Endothelial cell of umbilical vein (primary cell): ENCODE measurements around the gene EPC2. TPM values are rescaled to one million over a fixed set of nuclear protein-coding genes. Genes with fewer than 3 reads are reported as not detected.

ENCODE experiments used
- BruUV-seq: library from RNA; stranded (reverse); fragments of 400-500 nt; replicated peaks from 2 replicates; lab custom pipeline; 2021; lab: Mats Ljungman, UMichigan
- CTCF ChIA-PET: fragments of 300-600, 350-600 bp; sonication (Branson Sonifier 250); formaldehyde crosslinking; loops from one replicate; lab custom pipeline; 2021; ENCODE audit warnings: antibody characterized with exemption, inconsistent platforms; lab: Charles Lee
- POLR2A ChIA-PET: fragments of 300-600, 350-600 bp; sonication (Branson Sonifier 250); formaldehyde crosslinking; loops from one replicate; lab custom pipeline; 2021; ENCODE audit warnings: antibody characterized with exemption, inconsistent platforms; lab: Charles Lee
- DNase-seq: peaks from one replicate; pipeline ENCODE4 v3.0.0-alpha.2; 2011; ENCODE audit warnings: low read depth, low spot score
- FAIRE-seq: peaks from 2 replicates; lab custom pipeline; 2011; peaks lifted over from hg19 to GRCh38; lab: Jason Lieb, UNC
- H2AFZ ChIP-seq: 2 replicates; pipeline ENCODE4 v1.6.0; 2012; ENCODE audit warnings: low read depth, low read length, control low read depth, inconsistent platforms
- H3K27ac ChIP-seq: 2 replicates; pipeline ENCODE4 v1.5.1; 2011; ENCODE audit warnings: low read depth, mild to moderate bottlenecking, control low read depth, low read length, moderate library complexity; ENCODE audit not compliant: insufficient read depth
- H3K27me3 ChIP-seq, 2 experiments: 2 replicates each; pipeline versions ENCODE4 v1.6.0 to v1.6.1; 2011; ENCODE audit warnings: low read length in 2 of 2, mixed read lengths in 1 of 2; ENCODE audit not compliant: control insufficient read depth in 2 of 2, insufficient read depth in 2 of 2
- H3K36me3 ChIP-seq, 2 experiments: 2 replicates in 1 of 2; 3 replicates in 1 of 2; pipeline ENCODE4 v1.5.1; 2011; ENCODE audit warnings: low read length in 2 of 2, mild to moderate bottlenecking in 1 of 2, moderate library complexity in 1 of 2; ENCODE audit not compliant: control insufficient read depth in 2 of 2, insufficient read depth in 2 of 2; ENCODE audit errors: extremely low read depth in 1 of 2
- H3K4me1 ChIP-seq: 3 replicates; pipeline ENCODE4 v1.5.1; 2011; ENCODE audit warnings: mild to moderate bottlenecking, low read length; ENCODE audit not compliant: control insufficient read depth, insufficient read depth; ENCODE audit errors: extremely low read depth
- H3K4me2 ChIP-seq: 2 replicates; pipeline ENCODE4 v1.6.1; 2011; ENCODE audit warnings: low read length, control low read depth, mixed read lengths; ENCODE audit not compliant: insufficient read depth
- H3K4me3 ChIP-seq, 3 experiments: fragments of 200-600 bp in 1 of 3; sonication (generic), shearing (Covaris generic) in 1 of 3; replicated peaks in 1 of 3; 2 replicates each; pipeline ENCODE4 v1.5.1; 2011 to 2016; ENCODE audit warnings: control low read depth in 3 of 3, low read length in 3 of 3, mild to moderate bottlenecking in 2 of 3, inconsistent platforms in 1 of 3, low read depth in 1 of 3, moderate library complexity in 1 of 3; ENCODE audit not compliant: insufficient read depth in 1 of 3
- H3K79me2 ChIP-seq: 2 replicates; pipeline ENCODE4 v1.6.0; 2012; ENCODE audit warnings: low read length, inconsistent platforms; ENCODE audit not compliant: control insufficient read depth, insufficient read depth
- H3K9ac ChIP-seq: replicated peaks from 2 replicates; pipeline ENCODE3; 2011; ENCODE audit warnings: low read length, control low read depth; ENCODE audit not compliant: insufficient read depth; ENCODE audit errors: extremely low read depth
- H3K9me1 ChIP-seq: replicated peaks from 3 replicates; pipeline ENCODE4 v1.6.0; 2011; ENCODE audit warnings: mild to moderate bottlenecking, low read length; ENCODE audit not compliant: control insufficient read depth, insufficient read depth; ENCODE audit errors: extremely low read depth
- H3K9me3 ChIP-seq: replicated peaks from 2 replicates; pipeline ENCODE4 v1.5.1; 2012; ENCODE audit warnings: low read length, inconsistent platforms; ENCODE audit not compliant: control insufficient read depth, insufficient read depth
- H4K20me1 ChIP-seq: replicated peaks from 2 replicates; pipeline ENCODE3; 2011; ENCODE audit warnings: mild to moderate bottlenecking, low read length; ENCODE audit not compliant: control insufficient read depth, insufficient read depth; ENCODE audit errors: extremely low read depth
- CTCF ChIP-seq, 2 donors: IDR thresholded peaks; 1 replicate in 1 of 2; 2 replicates in 1 of 2; pipeline ENCODE4 v1.5.1; 2011; ENCODE audit warnings: low read length in 2 of 2, mild to moderate bottlenecking in 2 of 2, moderate library complexity in 2 of 2, control low read depth in 1 of 2, inconsistent platforms in 1 of 2, low read depth in 1 of 2; ENCODE audit not compliant: insufficient read depth in 1 of 2; ENCODE audit errors: extremely low read depth in 1 of 2
- EZH2 ChIP-seq: IDR thresholded peaks from 2 replicates; pipeline ENCODE4 v1.6.1; 2012; ENCODE audit warnings: borderline replicate concordance, low read depth, mild to moderate bottlenecking, moderate library complexity, low read length, inconsistent platforms; ENCODE audit not compliant: severe bottlenecking
- FOS ChIP-seq: IDR thresholded peaks from 2 replicates; pipeline ENCODE4 v1.6.1; 2011; ENCODE audit warnings: mild to moderate bottlenecking, low read length, moderate library complexity, borderline replicate concordance; ENCODE audit not compliant: insufficient read depth
- GATA2 ChIP-seq: IDR thresholded peaks from 2 replicates; pipeline ENCODE4 v1.7.0; 2011; ENCODE audit warnings: low read depth, mild to moderate bottlenecking, moderate library complexity, mixed read lengths, low read length; ENCODE audit not compliant: insufficient read length, insufficient read depth
- JUN ChIP-seq: IDR thresholded peaks from 2 replicates; pipeline ENCODE4 v1.6.1; 2011; ENCODE audit warnings: borderline replicate concordance, low read depth; ENCODE audit not compliant: insufficient read length, insufficient read depth
- MAX ChIP-seq: IDR thresholded peaks from 2 replicates; pipeline ENCODE4 v1.6.1; 2011; ENCODE audit not compliant: insufficient read depth, insufficient read length
- MYC ChIP-seq: IDR thresholded peaks from one replicate; pipeline ENCODE4 v1.6.1; 2011; ENCODE audit warnings: mild to moderate bottlenecking, low read depth, low read length
- POLR2A ChIP-seq: IDR thresholded peaks from 2 replicates; pipeline ENCODE4 v1.6.1; 2012; ENCODE audit warnings: low read depth, mild to moderate bottlenecking, control low read depth, low read length
- POLR2AphosphoS5 ChIP-seq: IDR thresholded peaks from 2 replicates; pipeline ENCODE4 v1.6.1; 2012; ENCODE audit warnings: low read depth, mild to moderate bottlenecking, control low read depth, low read length, moderate library complexity; ENCODE audit not compliant: insufficient read depth
- dilution Hi-C: fragments of 300-500 bp; cut with MboI; formaldehyde crosslinking; loops from one replicate; pipeline ENCODE4 v1.15.0; 2019; ENCODE audit warnings: low sequenced_read_pairs; ENCODE audit not compliant: extremely low pct_ligation_motif_present
- intact Hi-C: fragments of 100-400 bp; cut with micrococcal nuclease; formaldehyde crosslinking; loops from one replicate; pipeline ENCODE4 v1.10.0; 2022
- polyA plus RNA-seq, 4 experiments: library from polyadenylated mRNA; depleted of rRNA in 3 of 4; stranded (reverse) in 3 of 4; unstranded in 1 of 4; fragments of >200 nt; gene quantifications; 2 replicates each; pipeline versions ENCODE4 v1.2.1 to v1.2.3, GENCODE V29; 2011 to 2012; ENCODE audit warnings: missing spikeins in 1 of 4
- total RNA-seq: library from RNA; stranded (reverse); gene quantifications from 2 replicates; pipeline ENCODE4 v1.2.3, GENCODE V29; 2021

The EPC2 gene
- total and polyA plus RNA-seq, 2 donors (not counting 3 experiments of a cell fraction or from before 2014, with no cell fraction given), result 15.1 to 25.2 TPM

GRCh38 chr2:148745151-148745851 lies 100.8 kb downstream of the EPC2 start:
- Histone ChIP-seq H3K9me1 (no peaks in the 10 kb centered on the region), H3K36me3 (no peaks in the 10 kb centered on the region), H3K4me2 (no peak overlapping the region), H3K4me1 (no peaks in the 10 kb centered on the region), H3K27ac (no peak overlapping the region), H3K9ac (no peak overlapping the region), H3K27me3 (no peaks in the 10 kb centered on the region), H3K4me3 (no peak overlapping the region), H3K79me2 (peaks cover 2% of the 10 kb centered on the region), H4K20me1 (peaks cover 5% of the 10 kb centered on the region), H3K9me3 (no peaks in the 10 kb centered on the region), H2AFZ (no peak overlapping the region)
- ChIA-PET CTCF (no interaction called here), POLR2A (no interaction called here)
- no peak for FAIRE-seq
- DNase-seq, result no peak
- intact Hi-C loops, result no loop called here
- dilution Hi-C loops, result no loop called here
- no TSS peak for BruUV-seq
- TF ChIP-seq EZH2 (no peak), JUN (no peak), CTCF (IDR thresholded peaks at IDR 0.05; ENCODE audit: extremely low read depth in 1 of 2, insufficient read depth in 1 of 2, low read depth in 1 of 2, low read length in 2 of 2) (no peak), GATA2 (no peak), POLR2A (no peak), MYC (no peak), POLR2AphosphoS5 (no peak), FOS (no peak), MAX (no peak)
